GM12891 (cell line): ENCODE measurements around the gene PSMD6.

ENCODE experiments used
- PAX5 ChIP-seq: IDR thresholded peaks from 2 replicates; pipeline ENCODE4 v1.6.1; 2011; ENCODE audit warnings: low read length, moderate library complexity, mild to moderate bottlenecking; ENCODE audit not compliant: insufficient read depth, severe bottlenecking
- POLR2A ChIP-seq: IDR thresholded peaks from 2 replicates; pipeline ENCODE4 v1.6.1; 2011; ENCODE audit warnings: low read depth, low read length, control low read depth
- POLR2AphosphoS5 ChIP-seq: IDR thresholded peaks from 2 replicates; pipeline ENCODE4 v1.6.1; 2011; ENCODE audit warnings: low read depth, low read length, control low read depth
- TAF1 ChIP-seq: IDR thresholded peaks from 2 replicates; pipeline ENCODE4 v1.6.1; 2011; ENCODE audit warnings: low read depth, low read length, control low read depth

DNA sequence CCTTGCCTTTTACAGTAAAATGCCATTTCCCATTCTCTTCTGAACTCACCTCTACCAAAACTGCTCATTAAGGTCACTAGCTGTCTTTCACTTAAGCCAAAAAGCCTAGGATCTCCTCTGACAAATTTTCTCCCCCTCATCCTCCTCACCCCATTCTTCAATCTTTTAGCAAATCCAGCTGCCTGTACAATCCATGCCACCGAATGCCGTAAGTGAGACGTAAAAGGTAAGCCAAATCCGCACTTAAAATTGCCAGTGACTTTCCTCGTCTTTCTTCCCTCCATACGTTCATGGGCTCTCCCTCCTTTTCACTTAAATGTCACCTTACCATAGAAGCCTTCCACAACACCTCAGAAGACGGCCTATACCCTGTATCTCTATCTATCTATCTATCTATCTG is 13.8 kb downstream of the PSMD6 start:
- TF ChIP-seq PAX5 (no peak), POLR2A (no peak), TAF1 (no peak), POLR2AphosphoS5 (0 out of 2 replicates have a peak, but pooled peaks have one; percentile 18)
